BJ (cell line): Measurements from ENCODE around the gene WIPI1. TPM values are rescaled to one million over a fixed set of nuclear protein-coding genes. Genes with fewer than 3 reads are reported as not detected.

ENCODE experiments used
- CTCF ChIA-PET: fragments of 350-600 bp; formaldehyde crosslinking; extraction: SDS; loops from one replicate; lab custom pipeline; 2021; ENCODE audit warnings: antibody characterized with exemption, inconsistent platforms; lab: Yijun Ruan, JAX
- POLR2A ChIA-PET: fragments of 300-600 bp; sonication (Branson Sonifier 250); formaldehyde crosslinking; extraction: SDS; loops from one replicate; lab custom pipeline; 2021; ENCODE audit warnings: antibody characterized with exemption; lab: Charles Lee
- DNase-seq: peaks from one replicate; pipeline ENCODE4 v3.0.0-alpha.2; 2011; ENCODE audit warnings: low read depth
- H3K27me3 ChIP-seq: 2 replicates; pipeline ENCODE4 v1.6.0; 2011; ENCODE audit warnings: low read length; ENCODE audit not compliant: control insufficient read depth, insufficient read depth
- H3K36me3 ChIP-seq: 2 replicates; pipeline ENCODE4 v1.5.1; 2011; ENCODE audit warnings: low read length; ENCODE audit not compliant: control insufficient read depth, insufficient read depth
- H3K4me3 ChIP-seq: 2 replicates; pipeline ENCODE4 v1.5.1; 2011; ENCODE audit warnings: low read depth, mild to moderate bottlenecking, control low read depth, low read length
- polyA plus RNA-seq: library from polyadenylated mRNA; depleted of rRNA; stranded (reverse); fragments of >200 nt; gene quantifications from 2 replicates; pipeline ENCODE4 v1.2.3, GENCODE V29; 2011
- TF ChIP-seq, protein P1 (sequence below): IDR thresholded peaks from 2 replicates; pipeline ENCODE4 v1.5.1; 2011; ENCODE audit warnings: low read depth, mild to moderate bottlenecking, control low read depth, inconsistent platforms, low read length, moderate library complexity; ENCODE audit not compliant: insufficient read depth

Gene WIPI1
- polyA plus RNA-seq, 1 experiment = 79.1 TPM

DNA sequence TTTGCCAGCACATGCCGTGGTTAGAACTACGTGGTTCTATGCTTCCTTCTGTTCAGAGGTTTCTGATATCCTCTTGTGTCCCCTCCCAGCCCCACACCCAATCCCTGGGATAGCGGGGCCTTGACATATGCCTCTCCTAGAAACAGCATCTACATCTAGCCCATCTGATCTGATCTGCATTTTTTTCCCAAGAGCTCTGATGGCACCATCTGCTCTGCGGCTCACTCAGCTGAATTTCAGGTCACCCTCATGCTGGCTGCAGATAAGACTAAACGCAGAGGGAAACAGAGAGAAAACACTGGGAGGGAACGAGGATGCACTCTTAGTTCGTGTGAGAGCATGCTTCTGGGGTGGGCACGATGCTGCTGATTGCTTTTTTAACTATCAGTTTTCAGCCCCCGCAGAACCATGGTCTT lies 10.7 kb downstream of the WIPI1 start:
- Histone ChIP-seq H3K27me3 (no peaks in the 10 kb centered on the region), H3K4me3 (no peak overlapping the region), H3K36me3 (peaks cover 20% of the 10 kb centered on the region)
- TF ChIP-seq, protein P1, sequence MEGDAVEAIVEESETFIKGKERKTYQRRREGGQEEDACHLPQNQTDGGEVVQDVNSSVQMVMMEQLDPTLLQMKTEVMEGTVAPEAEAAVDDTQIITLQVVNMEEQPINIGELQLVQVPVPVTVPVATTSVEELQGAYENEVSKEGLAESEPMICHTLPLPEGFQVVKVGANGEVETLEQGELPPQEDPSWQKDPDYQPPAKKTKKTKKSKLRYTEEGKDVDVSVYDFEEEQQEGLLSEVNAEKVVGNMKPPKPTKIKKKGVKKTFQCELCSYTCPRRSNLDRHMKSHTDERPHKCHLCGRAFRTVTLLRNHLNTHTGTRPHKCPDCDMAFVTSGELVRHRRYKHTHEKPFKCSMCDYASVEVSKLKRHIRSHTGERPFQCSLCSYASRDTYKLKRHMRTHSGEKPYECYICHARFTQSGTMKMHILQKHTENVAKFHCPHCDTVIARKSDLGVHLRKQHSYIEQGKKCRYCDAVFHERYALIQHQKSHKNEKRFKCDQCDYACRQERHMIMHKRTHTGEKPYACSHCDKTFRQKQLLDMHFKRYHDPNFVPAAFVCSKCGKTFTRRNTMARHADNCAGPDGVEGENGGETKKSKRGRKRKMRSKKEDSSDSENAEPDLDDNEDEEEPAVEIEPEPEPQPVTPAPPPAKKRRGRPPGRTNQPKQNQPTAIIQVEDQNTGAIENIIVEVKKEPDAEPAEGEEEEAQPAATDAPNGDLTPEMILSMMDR = no peak
- ChIA-PET POLR2A (no interaction called here), CTCF (interaction anchor here (0.8 to 3.8 kb wide), 3 partner anchors 9 to 246 kb away, joined by 3 to 19 read pairs (median 3); no protein-coding TSS in a partner anchor)
- no peak for DNase-seq

- H3K36me3 ChIP-seq = peaks cover 20% of the 10 kb centered on the region
- POLR2A ChIA-PET = no interaction called here
Measured at GRCh38 chr17:68445671-68446070, 11.6 kb downstream of the WIPI1 start.

DNA sequence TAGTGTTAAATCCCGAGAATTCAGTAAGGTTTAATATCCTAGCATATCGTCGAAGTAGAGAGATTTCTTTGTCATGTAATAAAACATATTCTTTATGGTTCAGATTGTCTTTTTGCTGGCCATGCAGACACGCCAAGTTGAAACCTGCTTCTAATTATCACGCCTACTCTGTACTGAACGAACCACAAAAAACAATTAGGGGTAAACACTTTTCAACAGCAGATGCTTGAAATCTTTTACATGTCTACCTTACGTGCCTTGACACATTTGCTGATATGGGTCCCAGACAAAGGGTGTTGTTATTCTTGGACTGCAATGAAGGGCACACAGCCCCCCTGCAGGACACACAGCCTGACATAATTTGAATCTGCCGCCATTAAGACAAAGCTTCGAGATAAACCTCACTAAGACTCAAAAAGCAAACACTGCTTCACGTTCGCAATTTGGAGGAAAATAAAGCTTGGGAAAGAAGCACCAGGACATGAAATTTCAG lies 13.3 kb downstream of the WIPI1 start:
- H3K36me3 ChIP-seq = peaks cover 17% of the 10 kb centered on the region

More at GRCh38 chr17:68445671-68446070, 11.6 kb downstream of the WIPI1 start:
- H3K4me3 ChIP-seq = no peak overlapping the region
- TF ChIP-seq, protein P1 = no peak
- CTCF ChIA-PET = interaction anchor here (0.5 to 3.8 kb wide), 6 partner anchors 9 to 380 kb away, joined by 3 to 19 read pairs (median 4); no protein-coding TSS in a partner anchor
- H3K27me3 ChIP-seq = no peaks in the 10 kb centered on the region
- DNase-seq = no peak

DNA sequence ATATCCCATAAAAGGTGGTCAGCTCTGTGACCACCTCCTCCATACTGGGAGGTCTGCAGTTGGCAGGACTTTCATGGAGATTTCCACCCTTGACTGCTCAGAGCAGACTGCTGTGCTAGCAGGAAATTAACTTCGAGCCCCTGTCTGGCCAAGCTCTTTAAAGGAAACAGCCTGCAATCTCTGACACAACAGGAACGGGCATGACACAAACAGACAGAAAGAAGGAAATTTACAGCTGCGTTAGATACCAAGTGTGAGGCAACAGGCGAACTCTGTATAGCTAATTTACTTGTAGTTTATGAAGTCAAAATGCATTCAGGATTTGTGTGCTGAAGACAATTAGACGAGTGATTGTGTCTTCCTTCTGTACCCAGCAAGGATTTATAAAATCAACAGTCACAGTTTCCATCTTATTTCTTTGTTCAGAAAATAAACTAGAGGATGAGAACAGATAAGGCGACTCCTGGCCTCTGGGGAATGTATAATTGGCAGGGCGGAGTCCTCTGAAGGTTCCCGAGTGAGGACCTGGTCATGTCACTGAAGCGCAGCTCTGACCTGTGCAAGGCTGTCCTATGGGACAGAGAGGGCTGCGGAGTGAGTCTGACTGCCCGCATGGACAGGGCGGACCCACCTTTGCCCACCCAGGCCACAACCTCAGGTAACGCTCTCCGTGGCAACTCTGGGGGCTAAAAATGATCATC lies 16.1 kb downstream of the WIPI1 start:
- TF ChIP-seq, protein P1 = no peak
- Histone ChIP-seq H3K4me3 (no peak overlapping the region), H3K27me3 (no peaks in the 10 kb centered on the region), H3K36me3 (peaks cover 13% of the 10 kb centered on the region)
- DNase-seq = no peak
- ChIA-PET POLR2A (no interaction called here), CTCF (interaction anchor here (1.1 kb wide), 1 partner anchor 14 kb away, joined by 5 read pairs; no protein-coding TSS in a partner anchor)

More for the DNA sequence above, 13.3 kb downstream of the WIPI1 start:
- ChIA-PET CTCF (no interaction called here), POLR2A (no interaction called here)
- no peak overlapping the region for H3K4me3 ChIP-seq
- TF ChIP-seq, protein P1 = no peak
- no peaks in the 10 kb centered on the region for H3K27me3 ChIP-seq
- no peak for DNase-seq

GRCh38 chr17:68440526-68440925 lies 16.8 kb downstream of the WIPI1 start:
- Histone ChIP-seq H3K27me3 (no peaks in the 10 kb centered on the region), H3K36me3 (peaks cover 9% of the 10 kb centered on the region), H3K4me3 (no peak overlapping the region)
- POLR2A ChIA-PET = no interaction called here
- no peak for DNase-seq
- TF ChIP-seq, protein P1 = no peak
- CTCF ChIA-PET = interaction anchor here (0.7 to 1.1 kb wide), 4 partner anchors 13 to 268 kb away, joined by 3 to 5 read pairs (median 4); no protein-coding TSS in a partner anchor
